Neural progenitor cell (in vitro differentiated cells): ENCODE data around the gene FARS2.

Experiments used
- EZH2 ChIP-seq: fragments of 200-600 bp; sonication (generic); IDR thresholded peaks from 2 replicates; pipeline ENCODE4 v1.6.1; 2017; ENCODE audit warnings: antibody characterized with exemption, mild to moderate bottlenecking, moderate library complexity
- EZH2phosphoT487 ChIP-seq: fragments of 200-600 bp; sonication (generic); IDR thresholded peaks from 2 replicates; pipeline ENCODE4 v1.6.1; 2017; ENCODE audit warnings: antibody characterized with exemption
- TF ChIP-seq, protein P1 (sequence below): fragments of 200-600 bp; sonication (generic); IDR thresholded peaks from 2 replicates; pipeline ENCODE4 v1.5.1; 2017; ENCODE audit warnings: antibody characterized with exemption, mild to moderate bottlenecking

DNA sequence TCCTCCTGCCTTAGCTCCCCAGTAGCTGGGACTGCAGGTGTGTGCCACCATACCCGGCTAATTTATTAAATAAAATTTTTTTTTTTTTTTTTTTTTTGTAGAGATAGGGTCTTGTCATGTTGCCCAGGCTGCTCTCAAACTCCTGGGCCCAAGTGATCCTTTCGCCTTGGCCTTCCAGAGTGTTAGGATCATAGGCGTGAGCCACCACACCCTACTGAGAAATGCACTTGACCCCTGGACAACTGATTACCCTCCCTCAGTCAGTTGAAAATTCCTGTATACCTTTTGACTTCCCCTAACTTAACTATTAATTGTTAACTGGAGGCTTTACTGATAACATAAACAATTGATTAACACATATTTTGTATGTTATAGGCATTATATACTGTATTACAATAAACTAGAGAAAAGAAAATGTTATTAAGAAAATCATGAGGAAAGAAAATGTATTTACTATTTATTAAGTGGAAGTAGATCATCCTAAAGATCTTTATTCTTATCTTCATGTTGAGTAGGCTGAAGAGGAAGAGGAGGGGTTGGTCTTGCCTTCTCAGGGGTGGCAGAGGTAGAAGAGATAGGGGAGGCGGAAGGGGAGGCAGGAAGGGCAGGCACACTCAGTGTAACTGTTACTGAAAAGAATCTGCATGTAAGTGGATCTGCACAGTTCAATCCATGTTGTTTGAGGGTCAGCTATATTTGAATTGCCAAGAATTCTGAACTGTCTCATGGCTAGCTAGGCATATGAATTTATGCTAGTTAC, 104.3 kb downstream of the FARS2 start:
- no peak for TF ChIP-seq EZH2phosphoT487
- TF ChIP-seq, protein P1, sequence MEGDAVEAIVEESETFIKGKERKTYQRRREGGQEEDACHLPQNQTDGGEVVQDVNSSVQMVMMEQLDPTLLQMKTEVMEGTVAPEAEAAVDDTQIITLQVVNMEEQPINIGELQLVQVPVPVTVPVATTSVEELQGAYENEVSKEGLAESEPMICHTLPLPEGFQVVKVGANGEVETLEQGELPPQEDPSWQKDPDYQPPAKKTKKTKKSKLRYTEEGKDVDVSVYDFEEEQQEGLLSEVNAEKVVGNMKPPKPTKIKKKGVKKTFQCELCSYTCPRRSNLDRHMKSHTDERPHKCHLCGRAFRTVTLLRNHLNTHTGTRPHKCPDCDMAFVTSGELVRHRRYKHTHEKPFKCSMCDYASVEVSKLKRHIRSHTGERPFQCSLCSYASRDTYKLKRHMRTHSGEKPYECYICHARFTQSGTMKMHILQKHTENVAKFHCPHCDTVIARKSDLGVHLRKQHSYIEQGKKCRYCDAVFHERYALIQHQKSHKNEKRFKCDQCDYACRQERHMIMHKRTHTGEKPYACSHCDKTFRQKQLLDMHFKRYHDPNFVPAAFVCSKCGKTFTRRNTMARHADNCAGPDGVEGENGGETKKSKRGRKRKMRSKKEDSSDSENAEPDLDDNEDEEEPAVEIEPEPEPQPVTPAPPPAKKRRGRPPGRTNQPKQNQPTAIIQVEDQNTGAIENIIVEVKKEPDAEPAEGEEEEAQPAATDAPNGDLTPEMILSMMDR = no peak
- no peak for TF ChIP-seq EZH2
